NCI-H2107 treated with DMSO at 0.1 percent for 48 hours (cell line): Measurements from ENCODE around the gene FECH.
A peak's percentile ranks its signal among the peaks of the same experiment; 100 is the strongest.
"Not testable (repeated sequence)": the region's sequence is repeated elsewhere in the genome, so short reads cannot be mapped to it uniquely, and the experiment has no call there.

Experiments
- DNase-seq: peaks from one replicate; lab custom pipeline; 2025; ENCODE audit not compliant: unreplicated experiment; lab: John Stamatoyannopoulos, UW

FECH gene

DNA sequence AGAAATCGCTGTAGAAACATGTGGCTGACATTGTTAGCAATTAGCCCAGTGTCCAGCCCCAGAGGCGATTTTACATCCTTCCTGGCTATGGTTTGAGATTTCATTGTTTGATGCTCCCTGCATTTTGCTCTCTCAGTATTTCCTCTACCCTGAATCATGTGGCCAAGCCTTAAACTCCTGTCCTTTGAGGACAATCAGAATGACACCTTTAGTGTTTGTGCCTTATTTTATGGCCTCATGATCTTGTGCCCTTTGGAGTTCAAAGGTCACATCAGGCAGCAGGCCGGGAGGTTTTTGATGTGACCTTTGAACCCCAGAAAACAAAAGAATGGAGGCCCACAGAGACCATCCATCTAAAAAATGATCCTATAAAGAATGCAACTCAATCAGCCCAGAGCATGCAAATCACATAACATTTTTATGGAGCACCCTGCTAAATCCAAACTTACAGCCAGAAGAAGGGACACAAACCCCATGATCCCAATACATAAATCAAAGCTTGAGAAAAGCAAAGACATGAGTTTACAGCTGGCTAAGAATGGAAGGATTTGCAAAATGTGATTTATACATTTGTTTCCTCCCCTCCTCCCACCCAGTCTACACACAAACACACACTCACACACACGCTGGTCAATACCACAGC, 52.5 kb downstream of the FECH start:
- no peak for DNase-seq

DNA sequence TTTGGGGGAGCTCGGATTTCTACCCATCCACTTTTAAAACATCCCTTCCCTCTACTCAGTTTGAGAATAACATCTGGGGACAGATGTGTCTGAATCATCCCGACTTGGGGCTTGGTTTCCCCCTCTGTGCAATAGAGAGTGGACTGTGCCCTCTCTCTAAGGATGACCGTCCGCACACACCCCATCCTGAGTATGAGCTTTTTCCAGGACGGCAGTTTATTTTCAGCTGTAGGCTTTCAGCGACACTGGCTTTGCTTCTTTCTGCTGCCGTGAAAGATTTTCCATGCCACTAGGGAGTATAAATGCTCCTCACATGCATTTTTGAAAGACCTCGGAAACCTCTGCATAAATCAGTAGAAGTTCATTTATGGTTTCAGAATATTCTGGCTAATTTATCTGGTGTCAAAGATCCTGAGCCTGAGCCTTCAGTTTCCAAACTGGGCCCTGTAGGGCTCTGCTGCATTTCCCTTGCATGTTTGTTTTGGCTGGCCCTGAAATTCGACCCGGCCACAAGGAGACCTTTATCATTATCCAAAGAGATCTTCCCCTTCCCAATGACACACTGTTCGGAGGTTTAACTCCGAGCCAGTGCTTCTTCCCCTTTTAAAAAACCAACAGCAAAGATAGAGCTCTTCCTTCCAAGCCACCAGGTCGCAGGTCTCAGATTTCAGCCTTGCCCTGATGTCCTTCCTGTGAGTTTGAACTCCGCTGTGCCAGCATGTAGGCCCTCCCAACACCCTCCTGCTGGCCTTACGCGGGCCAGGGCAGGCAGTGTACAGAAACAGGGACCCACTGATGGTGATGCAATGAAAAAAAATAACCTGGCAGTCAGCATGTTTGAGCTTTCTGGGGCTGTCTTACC, 53.3 kb downstream of the FECH start:
- DNase-seq, result peak; percentile 26

DNA sequence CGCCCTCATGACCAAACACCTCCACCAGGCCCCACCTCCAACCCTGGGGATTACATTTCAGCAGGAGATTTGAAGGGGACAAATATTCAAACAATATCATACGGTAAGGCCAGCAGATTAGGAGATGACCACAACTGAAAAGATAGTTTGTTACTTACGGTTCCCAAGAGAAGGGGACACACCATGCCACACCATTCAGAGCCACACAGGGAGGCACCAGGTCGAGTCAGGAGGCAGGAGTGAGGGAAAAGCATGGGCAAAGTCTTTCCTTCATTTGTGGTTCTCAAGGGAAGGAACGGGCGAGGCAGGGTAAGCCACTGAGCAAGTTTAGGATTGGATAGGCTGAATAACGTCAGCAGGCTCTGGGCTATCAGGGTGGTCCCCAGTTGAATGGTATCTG, 57.4 kb downstream of the FECH start:
- DNase-seq, result no peak

DNA sequence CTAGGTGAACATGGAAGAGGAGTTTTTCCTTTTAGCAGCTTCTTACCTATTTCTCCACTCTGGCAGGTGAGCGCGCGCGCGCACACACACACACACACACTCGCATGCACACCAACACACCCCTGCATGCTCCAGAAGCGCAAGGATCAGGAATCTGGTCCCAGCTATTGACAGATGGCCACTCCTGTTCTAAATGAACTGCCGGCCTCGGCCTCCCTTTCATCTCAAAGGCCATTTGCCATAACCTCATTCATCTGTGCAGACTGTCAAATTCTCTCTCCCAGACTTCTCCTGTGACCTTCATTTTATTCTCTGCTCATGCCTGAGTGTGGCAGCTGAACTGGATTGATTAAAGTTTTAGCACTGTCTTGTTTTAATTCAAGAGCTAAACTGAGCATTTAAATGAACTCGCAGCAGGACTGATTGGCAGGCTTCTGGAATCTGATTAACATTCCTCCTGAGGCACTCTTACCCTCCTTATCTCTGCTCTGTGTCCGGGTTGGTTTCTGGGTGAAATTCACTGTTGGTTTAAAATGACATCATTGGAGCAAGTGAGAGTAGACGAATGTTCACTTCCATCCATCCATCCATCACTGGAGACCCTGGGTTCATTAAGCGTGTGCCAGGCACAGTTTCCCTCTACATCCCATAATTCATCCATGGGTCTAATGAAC, 58.8 kb downstream of the FECH start:
- no peak for DNase-seq

DNA sequence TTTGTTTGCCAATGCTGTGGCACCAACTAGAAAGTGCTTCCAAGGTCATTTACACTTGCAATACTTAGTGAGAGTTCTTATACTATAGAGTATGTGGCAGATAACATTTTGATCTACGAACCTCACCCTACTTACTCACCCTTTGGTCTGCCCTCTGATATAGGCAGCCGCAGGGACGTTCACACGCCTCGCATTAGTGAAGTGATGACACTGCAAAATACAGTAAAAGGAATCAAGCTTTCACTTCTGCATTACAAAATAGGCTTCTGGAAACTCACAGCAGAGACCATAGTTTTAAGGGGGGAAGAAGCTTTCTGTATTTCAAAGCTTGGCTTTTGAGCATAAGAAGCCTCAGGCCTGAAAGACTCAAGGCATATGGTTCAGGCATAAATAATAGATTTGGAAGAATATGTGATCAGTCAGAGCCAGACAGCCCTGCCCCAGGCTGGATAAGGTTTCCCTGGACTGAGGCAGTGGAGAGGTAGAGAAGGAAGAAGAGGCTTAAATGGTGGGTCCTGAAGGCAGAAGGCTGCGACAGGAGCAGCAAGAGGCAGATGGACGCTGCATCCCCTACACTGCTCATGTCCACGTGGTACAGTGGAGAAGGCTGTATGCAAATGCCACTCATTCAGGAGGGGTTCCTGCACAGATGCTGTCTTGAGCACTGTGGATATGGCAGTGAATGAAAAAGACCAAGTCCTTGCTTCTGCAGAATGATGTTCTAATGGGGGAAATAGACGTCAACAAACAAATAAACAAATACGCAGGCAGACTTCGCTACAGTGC, 63.1 kb downstream of the FECH start:
- DNase-seq, result no peak

DNA sequence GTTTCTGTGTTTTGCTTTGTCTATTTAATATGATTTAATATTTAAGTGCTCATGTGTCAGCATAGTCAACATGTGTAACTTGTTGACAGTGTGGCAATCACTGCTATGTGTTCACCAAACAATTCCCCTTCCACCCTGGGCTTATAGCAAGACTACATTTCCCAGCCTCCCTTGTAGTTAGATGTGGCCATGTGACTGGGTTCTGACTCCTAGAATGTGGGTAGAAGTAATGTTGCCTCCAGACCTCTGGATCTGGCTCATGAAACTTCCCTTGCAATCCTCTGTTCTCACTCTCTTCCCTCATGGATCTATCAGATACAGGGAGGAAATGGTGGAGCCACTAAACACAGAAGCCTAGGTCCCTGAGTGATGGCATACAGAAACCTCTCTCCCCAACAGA, 64.2 kb downstream of the FECH start:
- not testable (repeated sequence) for DNase-seq

DNA sequence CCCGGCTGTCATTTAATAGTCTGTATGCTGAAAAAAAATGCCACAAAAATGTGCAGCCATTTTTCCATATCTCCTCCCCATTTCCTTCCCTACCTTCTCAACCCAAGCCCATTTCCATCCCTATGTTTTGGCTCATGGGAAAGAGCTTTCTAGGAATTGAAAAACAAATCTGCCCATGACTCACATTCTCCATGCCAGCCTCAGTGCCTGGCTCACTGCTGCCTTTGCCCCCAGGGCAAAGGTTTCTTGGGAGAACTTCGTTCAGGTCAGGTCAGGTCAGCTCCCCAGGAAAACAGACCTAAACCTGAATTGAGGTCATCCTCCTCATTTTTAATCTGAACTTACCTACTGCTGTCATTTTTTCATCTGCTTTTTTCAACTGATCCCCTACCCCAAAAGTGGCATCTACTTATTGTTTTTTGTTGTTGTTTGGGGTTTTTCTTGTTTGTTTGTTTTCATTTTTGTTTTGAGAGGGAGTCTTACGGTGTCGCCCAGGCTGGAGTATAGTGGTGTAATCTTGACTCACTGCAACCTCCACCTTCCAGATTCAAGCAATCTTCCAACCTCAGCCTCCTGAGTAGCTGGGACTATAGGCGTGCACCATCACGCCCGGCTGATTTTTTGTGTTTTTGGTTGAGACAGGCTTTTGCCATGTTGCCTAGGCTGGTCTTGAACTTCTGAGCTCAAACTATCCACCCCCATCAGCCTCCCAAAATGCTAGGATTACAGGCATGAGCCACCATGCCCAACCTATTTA, 66.7 kb downstream of the FECH start:
- DNase-seq, result no peak

DNA sequence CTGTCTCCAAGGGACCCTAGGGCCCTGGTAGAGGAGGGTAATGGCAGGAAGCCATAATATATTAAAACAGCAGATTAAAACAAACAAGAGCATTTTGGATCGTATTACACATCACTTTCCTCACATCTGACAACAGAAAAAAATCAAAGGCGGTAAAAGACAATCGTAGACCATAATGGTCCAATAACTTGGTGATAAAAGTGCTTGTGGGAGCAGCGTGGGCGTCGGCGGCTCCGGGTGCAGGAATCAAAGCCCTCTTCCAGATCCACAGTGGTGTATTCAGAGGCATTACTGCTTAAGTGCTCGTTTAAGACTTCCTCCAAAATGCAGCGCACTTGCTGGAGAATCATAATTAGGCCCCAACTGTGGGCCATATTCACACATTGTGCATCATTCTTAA, 68.0 kb downstream of the FECH start:
- DNase-seq, result peak; percentile 55

DNA sequence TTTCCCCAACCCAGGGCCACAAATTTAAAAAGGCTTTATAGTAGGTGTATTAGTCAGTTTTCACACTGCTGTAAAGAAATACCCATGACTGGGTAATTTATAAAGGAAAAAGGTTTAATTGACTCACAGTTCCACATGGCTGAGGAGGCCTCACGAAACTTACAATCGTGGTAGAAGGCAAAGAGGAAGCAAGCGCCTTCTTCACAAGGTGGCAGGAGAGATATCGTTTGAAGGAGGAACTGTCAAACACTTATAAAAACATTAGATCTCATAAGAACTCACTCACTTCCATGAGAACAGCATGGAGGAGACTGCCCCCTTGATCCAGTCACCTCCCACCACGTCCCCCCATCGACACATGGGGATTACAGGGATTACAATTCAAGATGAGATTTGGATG, 70.4 kb downstream of the FECH start:
- DNase-seq, result no peak

DNA sequence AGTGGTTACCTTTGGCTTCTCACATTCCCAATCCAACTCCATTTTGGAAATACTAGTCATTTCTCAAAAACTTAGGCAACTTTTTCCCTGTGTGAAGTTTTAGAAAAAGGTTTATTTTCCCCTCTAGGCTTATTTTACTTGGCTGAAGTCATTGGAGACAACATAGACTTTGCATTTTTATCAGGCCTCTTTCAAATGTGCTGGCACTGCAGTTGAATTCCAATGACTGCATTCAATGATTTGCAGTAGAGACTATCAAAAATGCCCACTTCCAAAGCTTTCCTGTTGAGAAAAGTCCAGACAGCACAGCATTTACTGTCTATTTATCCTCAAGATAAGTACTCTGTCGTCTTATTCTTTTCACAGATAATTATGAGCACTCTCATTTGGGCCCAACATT, 81.3 kb downstream of the FECH start:
- no peak for DNase-seq

DNA sequence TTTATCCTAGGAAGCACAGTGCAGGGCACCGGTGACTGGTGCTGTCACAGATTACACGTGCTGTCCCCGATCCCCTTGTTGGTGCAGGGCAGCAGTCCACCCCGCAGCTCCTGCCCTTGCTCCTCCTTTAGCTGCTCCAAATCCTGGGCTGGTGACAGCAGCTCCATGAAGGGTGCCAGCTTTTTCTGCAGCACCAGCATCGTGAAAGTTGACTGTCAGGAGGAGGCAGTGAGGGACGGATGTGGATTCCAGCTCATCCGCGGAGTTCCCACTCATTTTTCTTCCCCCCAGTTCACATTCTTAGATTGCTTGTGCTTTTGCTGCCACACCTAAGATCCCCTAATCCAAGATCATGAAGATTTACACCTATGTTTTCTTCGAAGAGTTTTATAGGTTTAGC, 83.9 kb downstream of the FECH start:
- DNase-seq, result no peak

DNA sequence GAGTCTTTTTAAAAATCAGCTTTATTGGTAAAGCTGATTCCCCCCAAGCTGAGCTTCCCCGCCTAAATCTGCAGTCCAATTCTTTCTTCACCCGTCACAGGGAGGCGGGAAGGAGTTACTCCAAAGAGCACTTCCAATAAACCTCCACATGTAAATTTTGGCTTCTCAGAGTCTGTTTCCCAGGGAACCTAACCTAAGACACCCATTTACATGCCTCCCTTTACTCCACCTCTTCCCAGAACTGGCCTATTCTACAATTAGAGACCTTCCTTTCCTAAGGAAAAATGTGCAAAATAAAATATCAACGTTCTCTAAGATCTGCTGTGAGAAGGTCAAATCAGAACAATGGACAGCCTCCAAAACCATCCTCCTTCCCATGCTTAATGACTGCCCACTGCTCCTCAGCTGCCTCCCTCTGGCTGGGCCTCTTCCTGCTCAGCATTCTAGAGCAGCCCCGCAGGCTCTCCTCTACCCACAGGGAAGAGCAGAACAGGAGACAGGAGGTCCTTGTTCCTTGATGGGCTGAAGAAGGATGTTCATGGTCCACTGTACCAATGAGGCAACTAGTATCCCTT, 87.7 kb downstream of the FECH start:
- DNase-seq, result no peak
